Astrocyte of the hippocampus (primary cell): ENCODE data around the gene RPL3.
"Not testable (repeated sequence)": the region's sequence is repeated elsewhere in the genome, so short reads cannot be mapped to it uniquely, and the experiment has no call there.

ENCODE experiments used
- DNase-seq: peaks from one replicate; pipeline ENCODE4 v3.0.0; 2011; ENCODE audit warnings: low read depth, low spot score

The RPL3 gene

DNA sequence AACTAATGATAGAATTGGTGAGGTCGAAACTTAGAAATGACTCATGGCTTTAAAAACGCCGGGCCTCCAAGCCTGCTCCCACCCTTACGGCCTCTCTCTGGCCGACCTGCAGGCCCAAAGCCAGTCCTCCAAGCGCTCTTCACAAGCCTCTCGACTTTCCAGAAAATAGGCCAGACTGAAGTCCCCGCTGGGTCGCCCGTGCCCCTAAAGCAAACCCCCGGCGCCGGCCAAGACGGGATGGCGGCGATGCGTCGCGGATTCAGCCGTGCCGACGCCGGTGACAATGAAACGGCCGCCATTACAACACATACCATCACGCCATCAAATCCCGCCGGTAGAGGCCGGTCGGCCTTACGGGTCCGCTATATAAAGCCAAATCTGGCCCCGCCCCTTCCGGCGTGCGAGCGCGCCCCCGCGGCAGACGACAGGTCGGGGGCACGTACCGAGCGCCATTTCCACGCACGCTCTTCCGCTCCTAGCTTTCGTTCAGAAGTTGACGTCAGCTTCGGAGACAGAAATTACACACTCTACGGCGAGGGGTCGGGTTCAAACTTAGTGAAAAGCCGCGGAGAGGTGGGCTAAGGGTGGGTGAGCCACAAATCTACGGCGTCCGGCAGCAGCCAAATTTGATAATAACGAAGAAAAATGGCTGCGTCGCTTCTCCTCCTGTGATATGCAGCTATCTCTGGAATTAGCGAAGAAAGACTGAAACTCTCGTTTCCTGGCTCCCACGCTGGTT, at the start of gene RPL3:
Gene RPL3 (minus strand): TSS at position 340 of the 739 bp plus-strand sequence. CDS start 26 bp downstream, at position 314.
- peak; percentile 99 for DNase-seq

DNA sequence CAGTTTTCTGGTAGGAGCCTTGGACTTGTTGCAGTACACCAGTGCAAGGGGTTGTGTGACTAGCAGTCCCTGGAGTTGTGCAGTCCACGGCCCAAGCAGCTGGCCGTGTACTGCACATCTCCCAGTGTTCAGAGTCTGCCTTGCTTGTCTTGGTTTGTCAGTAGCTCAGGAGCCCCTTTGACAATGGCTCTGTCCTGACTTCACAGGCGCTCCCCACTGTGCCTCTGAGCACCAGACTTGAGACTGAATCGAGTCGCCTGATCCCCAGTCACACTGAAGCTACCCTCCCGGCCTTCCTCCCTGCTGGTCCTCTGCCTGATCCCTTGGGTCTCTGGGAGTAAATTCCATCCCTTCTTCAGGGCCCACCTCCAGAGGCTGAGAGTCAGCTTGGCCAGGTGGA, 49.8 kb upstream of the RPL3 start:
- DNase-seq, result no peak

DNA sequence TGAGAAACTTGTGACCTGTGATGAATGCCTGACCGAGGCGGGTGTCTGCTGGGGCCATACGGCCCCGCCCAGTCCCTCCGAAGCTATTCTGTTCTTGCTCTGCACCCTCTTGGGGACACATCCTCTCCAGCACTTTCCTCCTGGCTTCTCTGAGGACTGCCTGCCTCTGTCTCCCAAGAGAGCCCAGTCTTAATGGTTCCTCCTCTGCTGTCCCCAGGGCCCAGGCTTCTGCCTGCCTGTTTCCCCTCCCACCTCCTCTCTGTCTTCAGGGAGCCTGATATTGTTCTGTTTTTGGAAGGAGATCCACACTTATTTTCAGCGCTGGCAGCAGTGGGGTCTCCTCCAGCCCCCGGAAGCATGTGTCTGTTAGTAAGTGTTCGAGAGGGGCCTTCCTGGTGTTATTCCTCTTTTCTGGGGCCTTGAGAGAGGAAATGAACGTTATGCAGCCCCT, 49.1 kb upstream of the RPL3 start:
- no peak for DNase-seq

DNA sequence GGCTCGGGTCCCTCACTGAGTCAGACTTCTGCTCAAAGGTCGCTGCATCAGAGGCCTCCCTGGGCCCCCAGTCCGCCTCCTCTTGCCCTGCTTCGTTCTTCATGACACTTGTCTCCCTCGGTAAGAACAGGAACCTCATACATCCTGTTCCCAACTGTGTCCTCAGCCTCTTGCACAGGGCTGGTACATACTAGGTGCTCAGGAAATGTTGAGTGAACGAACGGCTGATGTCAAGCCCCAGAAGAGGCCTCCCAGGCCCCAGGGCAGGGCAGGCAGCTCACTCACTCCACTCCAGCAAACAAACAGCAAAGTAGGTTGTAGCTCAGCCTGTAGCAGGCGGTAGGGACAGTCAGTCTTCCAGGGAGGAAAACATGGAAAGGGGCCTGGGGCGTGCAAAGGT, 47.6 kb upstream of the RPL3 start:
- DNase-seq, result no peak

DNA sequence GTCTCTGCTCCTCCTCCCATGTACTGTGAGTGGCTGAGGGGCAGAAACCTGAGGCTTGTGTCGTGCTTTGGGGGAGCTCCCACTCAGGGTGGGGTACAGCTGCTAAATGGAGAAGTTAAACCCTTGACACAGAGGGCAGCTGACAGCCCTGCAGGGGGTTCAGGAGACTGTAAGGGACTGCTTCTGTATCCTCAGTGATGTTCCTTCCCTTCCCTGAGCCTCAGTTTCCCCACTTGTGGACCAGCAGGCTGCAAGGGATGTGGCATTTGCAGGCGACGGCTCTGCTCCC, 46.0 kb upstream of the RPL3 start:
- DNase-seq, result no peak

DNA sequence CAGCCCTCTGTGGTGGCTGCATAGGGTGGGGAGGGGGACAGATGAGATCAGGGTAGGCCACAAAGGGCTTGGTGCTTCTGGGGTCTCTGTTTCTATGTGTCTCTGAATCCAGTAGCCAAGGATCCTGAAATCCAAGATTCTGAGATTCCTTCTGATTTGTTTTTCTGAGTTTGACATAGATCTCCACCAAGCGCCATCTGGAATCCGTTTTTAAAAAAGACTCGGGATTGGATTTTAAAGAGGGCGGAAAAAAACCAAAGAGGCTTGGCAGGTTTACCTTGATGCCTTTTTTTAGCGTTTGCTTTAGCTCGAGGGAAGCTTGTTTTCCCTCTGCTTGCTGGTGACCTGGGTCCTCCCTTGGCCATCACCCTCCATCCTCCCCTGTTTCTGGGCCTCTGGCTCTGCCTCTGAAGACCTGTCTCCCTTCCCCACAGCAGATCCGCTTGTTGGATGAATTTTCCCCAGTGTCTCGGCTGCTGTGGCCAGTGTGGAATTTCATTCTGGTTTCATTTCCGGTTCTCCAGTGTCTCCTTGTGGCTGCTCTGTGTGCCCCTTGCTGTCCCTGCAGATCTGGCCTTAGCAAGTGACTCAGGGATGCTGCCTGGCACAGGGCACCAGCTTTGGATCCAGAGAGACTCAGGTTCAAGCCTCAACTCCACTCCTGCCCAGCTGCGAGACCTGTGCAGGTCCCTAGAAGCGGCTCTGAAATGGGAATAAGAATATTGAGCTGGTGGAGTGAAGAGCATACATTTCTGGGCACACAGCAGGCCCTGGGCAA, 45.5 kb upstream of the RPL3 start:
- DNase-seq, result peak; percentile 45

DNA sequence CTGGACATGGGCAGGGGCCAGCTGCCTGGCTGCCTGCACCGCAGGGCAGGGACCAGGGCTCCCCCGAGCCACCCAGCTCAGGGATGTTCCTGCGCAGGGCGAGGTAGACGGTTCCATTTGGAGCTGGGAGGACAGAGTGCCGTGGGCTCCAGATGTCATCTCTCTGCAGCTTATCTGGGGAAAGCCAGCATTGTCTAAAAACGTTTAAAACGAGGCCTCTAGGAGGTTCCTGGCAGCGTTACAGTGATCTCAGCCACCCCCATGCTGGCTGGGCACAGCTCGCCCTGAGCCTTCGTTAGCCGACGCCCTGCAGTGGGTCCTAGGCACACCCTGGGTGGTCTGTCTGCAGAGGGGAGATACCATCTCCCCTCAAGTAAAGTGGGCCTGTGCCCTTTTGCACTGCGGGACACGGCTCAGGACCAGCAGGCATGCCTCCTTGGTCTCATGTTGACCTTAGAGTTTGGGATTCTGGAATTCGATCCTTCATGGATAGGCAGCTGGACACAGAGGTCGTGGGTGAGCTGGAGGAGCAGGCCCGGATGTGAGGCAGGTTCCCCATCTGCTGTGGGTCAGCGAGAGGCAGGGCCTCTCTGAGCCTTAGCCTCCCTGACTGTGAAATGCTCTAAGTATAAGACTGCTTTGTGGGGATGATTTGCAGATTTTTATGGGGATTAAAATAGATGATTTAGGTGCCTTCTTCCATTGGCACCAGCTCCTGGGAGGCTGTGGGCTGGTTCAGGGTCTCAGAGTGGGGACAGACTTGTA, 44.5 kb upstream of the RPL3 start:
- DNase-seq, result no peak

DNA sequence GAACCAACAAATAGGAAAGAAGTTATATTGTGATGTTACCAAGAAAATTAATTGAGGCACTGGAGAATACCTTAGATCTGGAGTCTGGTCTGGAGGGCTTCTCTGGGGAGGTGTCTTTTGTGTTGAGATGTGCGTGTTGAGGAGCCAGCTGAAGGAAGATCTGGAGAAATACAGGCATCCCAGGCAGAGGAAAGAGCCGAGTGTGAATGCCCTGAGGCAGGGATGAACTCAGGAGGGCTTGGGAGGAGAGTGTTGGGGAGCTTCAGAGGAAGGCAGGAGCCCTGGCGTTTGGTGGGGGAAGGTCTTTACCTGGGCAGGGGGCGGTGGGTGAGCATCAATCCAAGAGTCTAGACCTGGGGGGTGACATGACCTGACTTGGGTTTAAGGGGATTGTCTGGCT, 43.5 kb upstream of the RPL3 start:
- DNase-seq, result no peak

DNA sequence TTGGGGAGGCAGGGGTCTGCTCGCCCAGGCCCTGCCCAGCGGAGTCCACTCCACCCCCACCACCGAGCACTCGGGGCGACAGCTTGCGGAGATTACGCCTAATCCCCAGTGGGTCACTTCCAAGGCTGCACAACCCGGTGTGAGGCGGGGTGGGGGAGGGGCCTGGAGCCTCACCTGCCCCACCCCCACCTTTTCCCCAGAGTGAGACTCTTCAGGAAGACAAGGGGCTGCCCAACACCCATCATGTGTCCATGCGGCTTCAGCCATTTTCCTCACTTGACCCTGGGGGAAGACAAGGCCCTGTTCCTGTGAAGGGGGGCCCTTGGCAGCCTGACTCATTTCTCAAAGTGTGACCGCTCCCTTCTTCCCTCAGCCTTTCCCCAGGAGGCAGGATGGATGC, 42.8 kb upstream of the RPL3 start:
- DNase-seq, result no peak

DNA sequence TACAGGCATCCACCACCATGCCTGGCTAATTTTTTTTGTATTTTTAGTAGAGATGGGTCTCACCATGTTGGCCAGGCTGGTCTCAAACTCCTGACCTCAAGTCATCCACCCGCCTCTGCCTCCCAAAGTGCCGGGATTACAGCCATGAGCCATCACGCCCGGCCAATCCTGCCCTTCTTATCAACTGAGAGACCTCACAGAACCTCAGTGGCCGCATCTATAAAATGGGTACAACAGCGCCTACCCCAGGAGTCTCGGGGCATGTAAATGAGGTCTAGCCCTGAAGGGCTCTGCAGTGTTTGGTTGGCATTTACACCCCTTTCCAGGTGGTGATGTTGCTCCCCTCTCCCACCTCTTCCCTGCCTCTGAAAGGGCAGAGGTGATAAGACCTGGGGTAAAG, 42.1 kb upstream of the RPL3 start:
- DNase-seq, result no peak

DNA sequence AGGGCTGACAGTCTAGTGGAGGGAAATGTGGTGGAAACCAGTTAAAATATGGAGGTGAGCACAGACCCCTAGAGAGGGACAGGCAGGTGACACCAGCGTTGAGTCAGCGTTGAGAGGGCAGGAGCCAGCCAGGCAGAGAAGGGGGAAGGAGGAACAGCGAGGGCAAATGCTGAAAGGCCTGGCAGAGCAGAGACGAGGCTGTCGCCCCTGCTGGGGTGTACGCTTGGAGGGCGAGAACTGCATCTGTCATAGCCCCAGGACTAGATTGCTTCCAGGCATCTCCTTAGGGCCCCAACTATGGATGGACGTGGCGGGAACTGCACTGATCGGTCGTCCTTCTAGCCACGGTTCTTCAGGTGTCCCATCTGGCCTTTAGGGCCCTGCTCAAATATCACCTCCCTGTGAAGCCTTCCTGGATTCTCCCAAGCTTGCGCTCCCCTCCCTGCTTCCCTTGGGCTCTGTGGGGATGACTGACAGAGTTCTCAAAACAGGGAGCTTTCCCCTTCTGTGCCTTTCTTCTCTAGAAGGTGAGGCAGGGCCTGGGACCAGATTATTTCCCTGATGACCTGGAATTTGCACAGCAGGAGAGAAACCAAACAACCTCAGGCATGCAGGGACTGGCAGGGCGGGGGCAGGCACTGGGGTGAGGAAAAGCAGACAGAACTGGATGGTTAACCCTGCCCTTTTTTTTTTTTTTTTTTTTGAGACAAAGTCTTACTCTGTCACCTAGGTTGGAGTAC, 41.4 kb upstream of the RPL3 start:
- DNase-seq, result peak; percentile 87

DNA sequence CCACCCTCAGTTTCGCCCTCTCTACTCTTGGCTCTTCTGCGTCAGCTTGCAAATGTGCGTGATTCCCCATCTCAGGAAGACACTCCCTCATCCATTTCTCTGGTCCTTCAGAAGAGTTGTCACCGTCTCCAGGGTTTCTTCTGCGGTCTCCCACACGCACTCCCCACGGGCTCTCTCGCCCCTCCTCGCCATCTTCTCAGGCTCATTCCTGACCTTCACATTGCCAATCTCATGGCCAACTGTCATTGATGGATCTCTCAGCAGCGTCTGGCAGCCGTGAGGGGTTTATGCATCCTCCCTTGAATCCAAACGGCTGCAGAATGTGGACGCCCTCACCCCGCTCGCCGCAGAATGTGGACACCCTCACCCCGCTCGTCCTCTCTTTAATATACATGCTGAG, 40.8 kb upstream of the RPL3 start:
- DNase-seq, result no peak

DNA sequence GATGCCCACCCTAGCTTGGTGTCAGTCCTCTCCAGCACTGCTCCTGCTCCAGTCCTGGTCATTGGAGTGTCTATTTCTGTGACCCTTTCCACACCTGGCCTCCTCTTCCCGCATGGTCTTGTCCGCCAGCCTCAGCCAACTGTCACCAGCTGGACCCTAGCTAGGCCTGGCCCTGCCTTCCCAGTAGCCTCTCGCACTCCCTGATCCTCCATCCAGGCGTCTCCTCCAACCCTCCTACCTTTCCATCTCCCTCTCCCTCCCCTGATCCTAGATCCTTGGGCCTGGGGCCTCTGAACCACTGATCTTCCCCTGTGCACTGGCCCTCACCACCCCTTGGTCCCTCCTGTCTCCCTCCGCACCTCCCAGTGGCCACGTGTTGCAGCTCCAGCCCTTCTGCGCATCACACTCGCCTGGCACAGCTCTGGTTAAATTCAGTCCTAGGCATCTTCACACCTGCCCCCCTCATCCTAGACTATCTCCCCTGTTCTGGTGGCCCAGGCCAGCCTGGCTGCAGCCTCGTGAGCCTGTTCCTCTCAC, 40.3 kb upstream of the RPL3 start:
- DNase-seq, result no peak

DNA sequence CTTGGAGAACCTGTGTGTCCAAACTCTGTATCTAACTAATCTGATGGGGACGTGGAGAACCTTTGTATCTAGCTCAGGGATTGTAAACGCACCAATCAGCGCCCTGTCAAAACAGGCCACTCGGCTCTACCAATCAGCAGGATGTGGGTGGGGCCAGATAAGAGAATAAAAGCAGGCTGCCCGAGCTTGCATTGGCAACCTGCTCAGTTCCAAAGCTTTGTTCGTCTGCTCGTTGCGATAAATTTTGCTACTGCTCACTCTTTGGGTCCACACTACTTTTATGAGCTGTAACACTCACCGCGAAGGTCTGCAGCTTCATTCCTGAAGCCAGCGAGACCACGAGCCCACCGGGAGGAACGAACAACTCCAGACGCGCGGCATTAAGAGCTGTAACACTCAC, 38.8 kb upstream of the RPL3 start:
- not testable (repeated sequence) for DNase-seq

DNA sequence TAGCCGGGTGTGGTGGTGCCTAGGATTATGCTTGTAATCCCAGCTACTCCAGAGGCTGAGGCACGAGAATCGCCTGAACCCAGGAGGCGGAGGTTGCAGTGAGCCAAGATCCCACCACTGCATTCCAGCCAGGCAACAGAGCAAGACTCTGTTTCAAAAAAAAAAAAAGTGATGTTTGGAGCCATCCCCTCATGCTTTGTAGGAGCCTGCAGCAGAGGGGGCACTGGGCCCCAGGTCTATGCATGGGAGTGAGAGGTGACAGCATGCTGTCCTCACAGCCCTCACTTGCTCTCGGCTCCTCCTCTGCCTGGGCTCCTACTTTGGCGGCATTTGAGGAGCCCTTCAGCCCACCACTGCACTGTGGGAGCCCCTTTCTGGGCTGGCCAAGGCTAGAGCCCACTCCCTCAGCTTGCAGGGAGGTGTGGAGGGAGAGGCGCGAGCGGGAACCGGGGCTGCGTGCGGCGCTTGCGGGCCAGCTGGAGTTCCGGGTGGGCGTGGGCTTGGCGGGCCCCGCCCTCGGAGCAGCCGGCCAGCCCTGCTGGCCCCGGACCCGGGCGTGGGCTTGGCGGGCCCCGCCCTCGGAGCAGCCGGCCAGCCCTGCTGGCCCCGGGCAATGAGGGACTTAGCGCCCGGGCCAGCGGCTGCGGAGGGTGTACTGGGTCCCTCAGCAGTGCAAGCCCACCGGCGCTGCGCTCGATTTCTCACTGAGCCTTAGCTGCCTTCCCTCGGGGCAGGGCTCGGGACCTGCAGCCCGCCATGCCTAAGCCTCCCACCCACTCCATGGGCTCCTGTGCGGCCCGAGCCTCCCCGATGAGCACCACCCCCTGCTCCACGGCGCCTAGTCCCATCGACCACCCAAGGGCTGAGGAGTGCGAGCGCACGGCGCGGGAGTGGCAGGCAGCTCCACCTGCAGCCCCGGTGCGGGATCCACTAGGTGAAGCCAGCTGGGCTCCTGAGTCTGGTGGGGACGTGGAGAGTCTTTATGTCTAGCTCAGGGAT, 38.0 kb upstream of the RPL3 start:
- not testable (repeated sequence) for DNase-seq

DNA sequence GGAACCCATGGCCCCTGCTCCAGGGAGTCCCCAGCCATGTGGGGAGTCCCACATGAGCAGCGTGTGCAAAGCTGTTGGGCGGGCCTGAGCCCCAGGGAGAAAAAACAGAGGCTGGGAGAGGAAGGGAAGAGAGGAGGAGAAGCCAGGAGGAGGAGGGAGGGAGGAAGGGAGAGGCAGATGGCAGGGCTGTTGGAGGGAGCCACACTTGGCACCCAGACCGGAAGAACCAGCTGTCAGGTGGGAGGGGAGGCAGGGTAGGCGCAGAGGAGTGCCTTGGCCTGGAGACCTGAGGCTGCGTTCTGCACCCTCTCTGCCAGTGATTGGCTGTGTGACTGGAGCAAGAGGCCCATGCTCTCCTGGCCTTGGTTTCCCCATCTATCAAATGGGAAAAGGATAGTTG, 37.0 kb upstream of the RPL3 start:
- no peak for DNase-seq

DNA sequence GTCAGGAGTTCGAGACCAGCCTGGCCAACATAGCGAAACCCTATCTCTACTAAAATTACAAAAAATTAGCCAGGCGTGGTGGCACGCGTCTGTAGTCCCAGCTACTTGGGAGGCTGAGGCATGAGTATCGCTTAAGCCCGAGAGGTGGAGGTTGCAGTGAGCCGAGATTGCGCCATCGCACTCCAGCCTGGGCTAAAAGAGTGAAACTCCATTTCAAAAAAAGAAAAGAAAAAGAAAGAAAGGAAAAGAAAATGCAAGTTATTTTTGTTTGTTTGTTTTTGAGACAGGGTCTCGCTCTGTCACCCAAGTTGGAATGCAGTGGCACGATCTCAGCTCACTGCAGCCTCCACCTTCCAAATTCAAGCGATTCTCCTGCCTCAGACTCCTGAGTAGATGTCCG, 36.4 kb upstream of the RPL3 start:
- DNase-seq, result not testable (repeated sequence)

DNA sequence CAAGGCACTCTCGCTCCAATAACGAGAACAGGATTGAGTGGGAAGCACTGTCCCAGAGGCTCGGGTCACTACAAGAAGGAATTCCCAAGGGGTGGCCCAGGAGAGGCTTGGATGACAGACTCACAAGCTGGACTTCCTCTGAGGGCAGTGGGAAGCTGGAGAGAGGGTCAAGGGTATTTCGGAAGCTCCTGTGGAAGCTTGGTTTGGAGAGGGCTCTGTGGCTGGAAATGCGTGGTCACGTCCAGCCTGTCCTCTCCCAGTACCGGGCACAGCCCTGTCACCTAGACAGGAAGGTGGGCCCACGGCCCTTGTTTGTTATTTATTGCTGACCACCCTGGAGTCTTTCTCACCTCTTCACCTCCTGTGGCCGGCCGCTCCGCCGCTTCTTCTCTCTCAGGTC, 35.7 kb upstream of the RPL3 start:
- no peak for DNase-seq

DNA sequence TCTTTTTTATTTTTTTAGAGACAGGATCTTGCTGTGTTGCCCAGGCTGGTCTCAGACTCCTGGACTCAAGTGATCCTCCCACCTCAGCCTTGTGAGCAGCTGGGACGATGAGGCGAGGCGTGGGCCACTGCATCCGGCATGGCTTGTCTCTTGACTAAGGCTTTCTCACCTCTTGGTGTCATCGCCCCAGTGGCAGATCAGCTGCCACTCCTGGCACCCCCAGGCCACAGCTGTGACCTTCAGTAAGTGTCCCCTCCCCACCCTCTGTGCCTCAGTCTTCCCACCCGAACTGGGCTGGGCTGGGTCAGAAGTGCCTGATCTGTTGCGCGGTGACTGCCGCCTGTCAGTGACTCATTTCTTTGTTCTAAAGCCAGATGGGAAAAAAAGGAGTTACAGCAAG, 33.9 kb upstream of the RPL3 start:
- DNase-seq, result peak; percentile 48

DNA sequence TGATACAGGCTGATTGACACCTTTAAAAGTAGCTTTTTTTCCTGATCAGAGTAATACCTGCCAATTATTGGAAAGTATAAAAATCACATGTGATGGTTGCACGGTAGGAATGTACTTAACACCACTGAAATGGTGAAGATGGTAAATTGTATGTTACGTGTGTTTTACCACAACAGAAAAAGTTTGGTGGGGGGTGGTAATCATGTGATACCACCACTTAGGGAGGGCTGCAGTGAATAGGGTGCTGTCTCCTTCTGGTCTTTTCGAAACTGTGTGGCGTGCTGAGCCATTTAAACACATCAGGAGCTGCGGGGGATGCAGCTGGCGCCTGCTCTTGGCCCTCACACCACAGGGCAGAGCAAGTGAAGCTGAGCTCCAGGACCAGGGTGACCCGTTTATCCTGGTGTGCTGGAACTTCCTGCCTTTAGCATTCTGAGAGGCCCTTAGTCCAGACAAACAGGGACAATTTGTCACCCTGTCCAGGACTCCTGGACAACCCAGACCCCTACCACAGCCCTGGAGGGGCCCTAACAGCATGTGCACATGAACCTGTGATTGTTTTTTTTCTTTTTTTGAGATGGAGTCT, 33.0 kb upstream of the RPL3 start:
- DNase-seq, result no peak
